ENCODE measurements around the gene PSIP1.

Gene PSIP1

GRCh38 chr9:15485836-15486666 is 24.7 kb downstream of the PSIP1 start:
- no peak for TF ChIP-seq CTCF (IDR thresholded peaks at IDR 0.05; ENCODE audit: low read depth, low read length)
- no peak overlapping the region for H3K4me3 ChIP-seq (ENCODE audit: low read depth, low read length)
- peaks cover 89% of the 10 kb centered on the region for H3K36me3 ChIP-seq
- no peaks in the 10 kb centered on the region for H3K9me3 ChIP-seq (ENCODE audit: severe bottlenecking)
- no peak overlapping the region for H3K27ac ChIP-seq
- no peaks in the 10 kb centered on the region for H3K27me3 ChIP-seq (ENCODE audit: insufficient read depth, low read depth, severe bottlenecking)
- no peak for DNase-seq

GRCh38 chr9:15484802-15485201 is 26.0 kb downstream of the PSIP1 start:
- DNase-seq = no peak
- Histone ChIP-seq H3K36me3 (peaks cover 90% of the 10 kb centered on the region), H3K4me3 (ENCODE audit: low read depth, low read length) (no peak overlapping the region), H3K27me3 (ENCODE audit: insufficient read depth, low read depth, severe bottlenecking) (no peaks in the 10 kb centered on the region), H3K9me3 (ENCODE audit: severe bottlenecking) (no peaks in the 10 kb centered on the region), H3K27ac (no peak overlapping the region)
- no peak for TF ChIP-seq CTCF (IDR thresholded peaks at IDR 0.05; ENCODE audit: low read depth, low read length)

GRCh38 chr9:15482146-15482545 is 28.6 kb downstream of the PSIP1 start:
- Histone ChIP-seq H3K36me3 (peaks cover 87% of the 10 kb centered on the region), H3K27me3 (ENCODE audit: insufficient read depth, low read depth, severe bottlenecking) (no peaks in the 10 kb centered on the region), H3K9me3 (ENCODE audit: severe bottlenecking) (no peaks in the 10 kb centered on the region), H3K27ac (no peak overlapping the region), H3K4me3 (ENCODE audit: low read depth, low read length) (no peak overlapping the region)
- DNase-seq = no peak
- TF ChIP-seq CTCF (IDR thresholded peaks at IDR 0.05; ENCODE audit: low read depth, low read length) = no peak

GRCh38 chr9:15480028-15480427 is 30.7 kb downstream of the PSIP1 start:
- no peaks in the 10 kb centered on the region for H3K9me3 ChIP-seq (ENCODE audit: severe bottlenecking)
- H3K27ac ChIP-seq = no peak overlapping the region
- H3K27me3 ChIP-seq (ENCODE audit: insufficient read depth, low read depth, severe bottlenecking) = no peaks in the 10 kb centered on the region
- no peak overlapping the region for H3K4me3 ChIP-seq (ENCODE audit: low read depth, low read length)
- TF ChIP-seq CTCF (IDR thresholded peaks at IDR 0.05; ENCODE audit: low read depth, low read length) = no peak
- H3K36me3 ChIP-seq = peaks cover 86% of the 10 kb centered on the region
- no peak for DNase-seq

- H3K36me3 ChIP-seq = peaks cover 91% of the 10 kb centered on the region
Measured at GRCh38 chr9:15475923-15476536, 34.7 kb downstream of the PSIP1 start.

More at GRCh38 chr9:15475923-15476536, 34.7 kb downstream of the PSIP1 start:
- no peaks in the 10 kb centered on the region for H3K27me3 ChIP-seq (ENCODE audit: insufficient read depth, low read depth, severe bottlenecking)
- TF ChIP-seq CTCF (IDR thresholded peaks at IDR 0.05; ENCODE audit: low read depth, low read length) = no peak
- H3K27ac ChIP-seq = no peak overlapping the region
- DNase-seq = no peak
- no peaks in the 10 kb centered on the region for H3K9me3 ChIP-seq (ENCODE audit: severe bottlenecking)
- H3K4me3 ChIP-seq (ENCODE audit: low read depth, low read length) = no peak overlapping the region
